HepG2 (cell line): ENCODE measurements around the gene SLC25A10. TPM values are rescaled to one million over a fixed set of nuclear protein-coding genes. Genes with fewer than 3 reads are reported as not detected.
A peak's percentile ranks its signal among the peaks of the same experiment; 100 is the strongest.

Experiments
- ATAC-seq: fragments of 200-7000 bp; cut with Tn5 transposase; 3 replicates; pipeline ENCODE4 v1.9.1; 2020; ENCODE audit warnings: mild to moderate bottlenecking, moderate library complexity
- BruUV-seq: library from RNA; stranded (reverse); fragments of 400-500 nt; replicated peaks from 2 replicates; lab custom pipeline; 2021; lab: Mats Ljungman, UMichigan
- CTCF ChIA-PET: fragments of 300-600 bp; formaldehyde crosslinking; extraction: SDS; loops from one replicate; lab custom pipeline; 2021; ENCODE audit warnings: low total read pairs, inconsistent platforms, low intra/inter-chr PET ratio; lab: Yijun Ruan, JAX
- POLR2A ChIA-PET: fragments of 350-600 bp; sonication (Branson Sonifier 250); formaldehyde crosslinking; loops from one replicate; lab custom pipeline; 2020; ENCODE audit warnings: antibody characterized with exemption, inconsistent platforms; lab: Yijun Ruan, JAX
- DNase-seq: peaks from one replicate; pipeline ENCODE4 v3.0.0-alpha.2; 2015; ENCODE audit warnings: low spot score
- FAIRE-seq: peaks from 3 replicates; lab custom pipeline; 2011; peaks lifted over from hg19 to GRCh38; lab: Jason Lieb, UNC
- H2AFZ ChIP-seq: one replicate; pipeline ENCODE4 v1.6.1; 2011; ENCODE audit warnings: low read length, inconsistent platforms
- H3K27ac ChIP-seq: fragments of 300-600 bp; 3 replicates; pipeline ENCODE4 v1.8.0; 2011; ENCODE audit warnings: mixed run types, mild to moderate bottlenecking, mixed read lengths, low read length, inconsistent platforms; ENCODE audit not compliant: insufficient read depth; ENCODE audit errors: extremely low read length
- H3K27me3 ChIP-seq, 2 experiments: fragments of 200-600 bp in 1 of 2; 2 replicates in 1 of 2; 3 replicates in 1 of 2; pipeline versions ENCODE4 v1.6.0 to v1.8.0; 2011; ENCODE audit warnings: low read length in 2 of 2, mild to moderate bottlenecking in 2 of 2, moderate library complexity in 2 of 2, inconsistent platforms in 1 of 2; ENCODE audit not compliant: insufficient read depth in 2 of 2, control insufficient read depth in 1 of 2
- H3K36me3 ChIP-seq, 2 experiments: fragments of 200-600 bp in 1 of 2; replicated peaks in 1 of 2; 2 replicates in 1 of 2; 3 replicates in 1 of 2; pipeline versions ENCODE4 v1.5.1 to v1.8.0; 2011; ENCODE audit warnings: low read length in 2 of 2, inconsistent platforms in 1 of 2; ENCODE audit not compliant: insufficient read depth in 2 of 2, control insufficient read depth in 1 of 2
- H3K4me1 ChIP-seq: 2 replicates; pipeline ENCODE4 v1.5.1; 2012; ENCODE audit warnings: low read length, inconsistent platforms; ENCODE audit not compliant: insufficient read depth
- H3K4me2 ChIP-seq: 2 replicates; pipeline ENCODE4 v1.6.0; 2011; ENCODE audit warnings: low read depth, low read length, inconsistent platforms
- H3K4me3 ChIP-seq, 3 experiments: fragments of 200-600 bp in 1 of 3; sonication (generic), shearing (Covaris generic) in 1 of 3; replicated peaks in 1 of 3; 2 replicates each; pipeline ENCODE4 v1.5.1; 2011 to 2016; ENCODE audit warnings: low read length in 3 of 3, inconsistent platforms in 2 of 3, low read depth in 2 of 3, mild to moderate bottlenecking in 2 of 3, control low read depth in 1 of 3, mixed read lengths in 1 of 3; ENCODE audit not compliant: insufficient read depth in 1 of 3
- H3K79me2 ChIP-seq: one replicate; pipeline ENCODE4 v1.6.1; 2011; ENCODE audit warnings: low read length, inconsistent platforms; ENCODE audit not compliant: insufficient read depth
- H3K9ac ChIP-seq: 2 replicates; pipeline ENCODE4 v1.6.0; 2011; ENCODE audit warnings: mild to moderate bottlenecking, low read depth, low read length, inconsistent platforms; ENCODE audit not compliant: insufficient read depth
- H3K9me3 ChIP-seq: 2 replicates; pipeline ENCODE4 v1.5.1; 2012; ENCODE audit warnings: mild to moderate bottlenecking, low read length
- H4K20me1 ChIP-seq: 2 replicates; pipeline ENCODE4 v1.6.0; 2011; ENCODE audit warnings: inconsistent platforms, mild to moderate bottlenecking, low read length, moderate library complexity; ENCODE audit not compliant: insufficient read depth
- BCL6 ChIP-seq: IDR thresholded peaks from 2 replicates; pipeline ENCODE4 v1.6.1; 2016; ENCODE audit warnings: missing genetic modification reagents, missing compliant biosample characterization
- DNMT1 ChIP-seq: sonication (generic); formaldehyde crosslinking; IDR thresholded peaks from 2 replicates; pipeline ENCODE4 v1.5.1; 2020; ENCODE audit warnings: mild to moderate bottlenecking, missing genetic modification reagents
- EEA1 ChIP-seq: sonication (generic); formaldehyde crosslinking; IDR thresholded peaks from 2 replicates; pipeline ENCODE4 v1.5.1; 2020; ENCODE audit warnings: mild to moderate bottlenecking, missing genetic modification reagents, borderline replicate concordance
- GZF1 ChIP-seq: sonication (generic); formaldehyde crosslinking; IDR thresholded peaks from 2 replicates; pipeline ENCODE4 v1.5.1; 2020; ENCODE audit warnings: mild to moderate bottlenecking, missing genetic modification reagents
- MEIS1 ChIP-seq: sonication (generic); formaldehyde crosslinking; IDR thresholded peaks from 2 replicates; pipeline ENCODE4 v1.9.0; 2021; ENCODE audit warnings: mild to moderate bottlenecking, missing genetic modification reagents, moderate library complexity, borderline replicate concordance
- NFYC ChIP-seq: IDR thresholded peaks from 2 replicates; pipeline ENCODE4 v1.6.1; 2016; ENCODE audit warnings: missing genetic modification reagents, missing compliant biosample characterization
- POGZ ChIP-seq: sonication (generic); formaldehyde crosslinking; IDR thresholded peaks from 2 replicates; pipeline ENCODE4 v1.4.0; 2020; ENCODE audit warnings: mild to moderate bottlenecking, missing genetic modification reagents
- POLR2G ChIP-seq: fragments of 200-400 bp; formaldehyde crosslinking; IDR thresholded peaks from 2 replicates; pipeline ENCODE4 v1.6.1; 2018; ENCODE audit warnings: mild to moderate bottlenecking, low read depth, low read length, moderate library complexity
- RAD51 ChIP-seq: fragments of 450-650 bp; IDR thresholded peaks from 2 replicates; pipeline ENCODE4 v1.6.1; 2016; ENCODE audit warnings: borderline replicate concordance
- SOX6 ChIP-seq, 2 experiments: fragments of 450-650 bp in 1 of 2; sonication (generic) in 1 of 2; formaldehyde crosslinking in 1 of 2; IDR thresholded peaks; 2 replicates each; pipeline versions ENCODE4 v1.4.0 to v1.6.1; 2017 to 2020; ENCODE audit warnings: antibody characterized with exemption in 1 of 2, mild to moderate bottlenecking in 1 of 2, missing genetic modification reagents in 1 of 2
- SP1 ChIP-seq, 2 experiments: fragments of 450-650 bp in 1 of 2; sonication (generic) in 1 of 2; formaldehyde crosslinking in 1 of 2; IDR thresholded peaks; 2 replicates each; pipeline versions ENCODE4 v1.4.0 to v1.6.1; 2016 to 2020; ENCODE audit warnings: missing genetic modification reagents in 1 of 2
- SP5 ChIP-seq: IDR thresholded peaks from 2 replicates; pipeline ENCODE4 v1.6.1; 2016; ENCODE audit warnings: low read depth, borderline replicate concordance
- THAP11 ChIP-seq: IDR thresholded peaks from 2 replicates; pipeline ENCODE4 v1.6.1; 2016; ENCODE audit warnings: missing biosample characterization, missing genetic modification reagents
- ZNF253 ChIP-seq: sonication (generic); formaldehyde crosslinking; IDR thresholded peaks from 2 replicates; pipeline ENCODE4 v1.8.0; 2022; ENCODE audit warnings: mild to moderate bottlenecking, missing genetic modification reagents, borderline replicate concordance
- ZNF552 ChIP-seq: sonication (generic); formaldehyde crosslinking; IDR thresholded peaks from 2 replicates; pipeline ENCODE4 v1.9.0; 2022; ENCODE audit warnings: missing genetic modification reagents, mild to moderate bottlenecking, borderline replicate concordance
- ZNF607 ChIP-seq: sonication (generic); formaldehyde crosslinking; IDR thresholded peaks from 2 replicates; pipeline ENCODE4 v1.5.1; 2020; ENCODE audit warnings: missing genetic modification reagents, mild to moderate bottlenecking, borderline replicate concordance
- WGBS: methylation state at CpG from one replicate; pipeline ENCODE4 v1.1.6; 2017; ENCODE audit warnings: low lambda C conversion rate; 5-methylcytosine and 5-hydroxymethylcytosine counted together
- in situ Hi-C: cut with HindIII; loops from 2 replicates; pipeline ENCODE4 v1.10.0; 2017; ENCODE audit warnings: low pct_unique_long_range_greater_than_20kb; ENCODE audit not compliant: extremely low pct_ligation_motif_present
- intact Hi-C: fragments of 100-400 bp; cut with micrococcal nuclease; formaldehyde crosslinking; loops from one replicate; pipeline ENCODE4 v1.10.0; 2022; ENCODE audit not compliant: unreplicated experiment
- polyA plus RNA-seq, 8 experiments: library from polyadenylated mRNA; depleted of rRNA in 3 of 8; stranded (reverse) in 7 of 8; unstranded in 1 of 8; fragments of >200 nt; fragmentation: Illumina TruSeq in 4 of 8; extraction: Trizol in 4 of 8; gene quantifications; 2 replicates each; pipeline versions ENCODE4 v1.2.1 to v1.2.3, GENCODE V29; 2011 to 2016; ENCODE audit warnings: low read depth in 4 of 8, missing spikeins in 1 of 8, mixed read lengths in 1 of 8; ENCODE audit not compliant: insufficient read depth in 1 of 8
- total RNA-seq, 5 experiments: library from RNA; depleted of rRNA; stranded (reverse); fragments of >200 nt; fragmentation: Illumina TruSeq; extraction: Trizol; gene quantifications; 2 replicates each; pipeline ENCODE4 v1.2.3, GENCODE V29; 2016; ENCODE audit warnings: low read depth in 1 of 5
- TF ChIP-seq, protein P1 (sequence below): sonication (generic); formaldehyde crosslinking; IDR thresholded peaks from 2 replicates; pipeline ENCODE4 v1.4.0; 2020; ENCODE audit warnings: missing genetic modification reagents
- TF ChIP-seq, protein P2 (sequence below): IDR thresholded peaks from 2 replicates; pipeline ENCODE4 v1.6.1; 2016

Gene SLC25A10
- total and polyA plus RNA-seq, 2 of the 13 experiments (the other 11 are each of a cell fraction or from before 2014, with no cell fraction given) = 46.5 to 140 TPM

DNA sequence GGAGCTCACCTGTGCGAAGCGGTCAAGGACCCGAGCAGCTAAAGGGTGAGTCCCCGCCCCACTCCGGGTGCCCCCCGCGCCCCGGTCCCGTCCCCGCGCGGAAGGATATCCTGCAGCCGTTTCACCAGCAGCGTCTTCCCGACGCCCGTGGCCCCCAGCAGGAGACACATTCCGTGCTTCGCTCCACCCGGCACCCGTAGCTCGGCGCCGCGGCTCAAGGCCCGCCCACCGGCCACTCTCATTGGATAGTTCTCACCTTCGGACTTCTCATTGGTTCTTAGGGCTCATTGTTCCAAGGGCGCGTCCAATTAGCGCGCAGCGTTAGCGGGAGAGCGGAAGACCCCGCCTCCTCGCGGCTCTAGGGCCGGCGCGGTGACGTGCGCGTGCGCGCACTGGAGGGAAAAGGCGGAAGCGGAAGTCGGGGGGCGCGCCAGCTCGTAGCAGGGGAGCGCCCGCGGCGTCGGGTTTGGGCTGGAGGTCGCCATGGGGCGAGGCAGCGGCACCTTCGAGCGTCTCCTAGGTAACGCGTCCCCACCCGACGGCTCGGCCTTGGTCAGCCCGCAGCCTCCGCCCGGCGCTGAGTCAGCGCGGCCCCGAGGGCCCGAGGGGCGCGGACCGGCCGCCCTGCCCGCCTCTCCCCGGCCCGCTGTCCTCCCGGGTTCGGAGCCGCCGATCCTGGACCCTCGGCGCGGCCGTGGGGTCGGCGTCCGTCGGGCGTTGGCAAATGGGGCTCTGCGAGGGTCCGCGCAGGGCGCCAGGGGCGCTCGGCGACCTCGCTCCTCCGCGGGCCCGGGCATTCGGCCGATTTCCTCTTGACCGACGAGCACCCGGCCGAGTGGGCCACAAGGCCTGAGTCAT, 28.3 kb upstream of the SLC25A10 start, which contains the start of the genes ARL16 and HGS:
TSS of gene ARL16 (minus strand) at position 214 of the 858 bp plus-strand sequence. CDS start at position 170, 44 bp downstream.
TSS of gene HGS (plus strand) at position 428 of the 858 bp plus-strand sequence. CDS start at position 484, 56 bp downstream.
- Histone ChIP-seq H3K9me3 (no peaks in the 10 kb centered on the region), H3K36me3 (peaks cover 27 to 36% of the 10 kb centered on the region in 2 experiments; a peak in 4 of 5 replicates), H3K27me3 (no peaks in the 10 kb centered on the region; a peak in 1 of 5 replicates), H4K20me1 (no peaks in the 10 kb centered on the region), H3K4me3 (peak within 1 kb of the TSS; percentile 94 to 99 (median 97)), H3K79me2 (peaks cover 35% of the 10 kb centered on the region), H3K27ac (peak within 1 kb of the TSS; percentile 68), H3K4me2 (peak within 1 kb of the TSS; percentile 94), H2AFZ (no peak within 1 kb of the TSS), H3K4me1 (peaks cover 43% of the 10 kb centered on the region), H3K9ac (peak within 1 kb of the TSS; percentile 94)
- ChIA-PET POLR2A (interaction anchor here (0.5 to 4.5 kb wide), 26 partner anchors 9 to 1887 kb away, joined by 3 to 124 read pairs (median 4); partner anchors contain the start of genes CBX8, CCDC137, FAAP100 and MCRIP1), CTCF (no interaction called here)
- peak; percentile 98 for FAIRE-seq
- intact Hi-C loops (no loop called here), in situ Hi-C loops (no loop called here)
- ATAC-seq = peak; percentile 92
- DNase-seq = peak; percentile 99
- 0% methylated on average over 33 of the region's 112 CpGs for WGBS
- BruUV-seq = no TSS peak
- TF ChIP-seq BCL6 (peak; percentile 52), MEIS1 (peak; percentile 47; the same call in 1 of the 2 replicates), ZNF552 (CRISPR knock-in tag) (peak; percentile 70; the same call in 1 of the 2 replicates), NFYC (CRISPR knock-in tag) (peak; percentile 100), POGZ (CRISPR knock-in tag) (peak; percentile 71), GZF1 (CRISPR knock-in tag) (0 out of 2 replicates have a peak, but pooled peaks have one; percentile 14), ZNF607 (peak; percentile 70), POLR2G (peak; percentile 80), ZNF253 (no peak), DNMT1 (CRISPR knock-in tag) (peak; percentile 74), SP5 (CRISPR knock-in tag) (peak; percentile 17; the same call in 1 of the 2 replicates), RAD51 (no peak), EEA1 (peak; percentile 81; the same call in 1 of the 2 replicates), THAP11 (CRISPR knock-in tag) (peak; percentile 95), SP1 (IDR thresholded peaks at IDR 0.05) (0 out of 2 replicates have a peak, but pooled peaks have one; percentile 38), SP1 (CRISPR knock-in tag; IDR thresholded peaks at IDR 0.05) (peak; percentile 85), SOX6 (IDR thresholded peaks at IDR 0.05) (no peak), SOX6 (CRISPR knock-in tag; IDR thresholded peaks at IDR 0.05) (peak; percentile 84)
- TF ChIP-seq, protein P1, sequence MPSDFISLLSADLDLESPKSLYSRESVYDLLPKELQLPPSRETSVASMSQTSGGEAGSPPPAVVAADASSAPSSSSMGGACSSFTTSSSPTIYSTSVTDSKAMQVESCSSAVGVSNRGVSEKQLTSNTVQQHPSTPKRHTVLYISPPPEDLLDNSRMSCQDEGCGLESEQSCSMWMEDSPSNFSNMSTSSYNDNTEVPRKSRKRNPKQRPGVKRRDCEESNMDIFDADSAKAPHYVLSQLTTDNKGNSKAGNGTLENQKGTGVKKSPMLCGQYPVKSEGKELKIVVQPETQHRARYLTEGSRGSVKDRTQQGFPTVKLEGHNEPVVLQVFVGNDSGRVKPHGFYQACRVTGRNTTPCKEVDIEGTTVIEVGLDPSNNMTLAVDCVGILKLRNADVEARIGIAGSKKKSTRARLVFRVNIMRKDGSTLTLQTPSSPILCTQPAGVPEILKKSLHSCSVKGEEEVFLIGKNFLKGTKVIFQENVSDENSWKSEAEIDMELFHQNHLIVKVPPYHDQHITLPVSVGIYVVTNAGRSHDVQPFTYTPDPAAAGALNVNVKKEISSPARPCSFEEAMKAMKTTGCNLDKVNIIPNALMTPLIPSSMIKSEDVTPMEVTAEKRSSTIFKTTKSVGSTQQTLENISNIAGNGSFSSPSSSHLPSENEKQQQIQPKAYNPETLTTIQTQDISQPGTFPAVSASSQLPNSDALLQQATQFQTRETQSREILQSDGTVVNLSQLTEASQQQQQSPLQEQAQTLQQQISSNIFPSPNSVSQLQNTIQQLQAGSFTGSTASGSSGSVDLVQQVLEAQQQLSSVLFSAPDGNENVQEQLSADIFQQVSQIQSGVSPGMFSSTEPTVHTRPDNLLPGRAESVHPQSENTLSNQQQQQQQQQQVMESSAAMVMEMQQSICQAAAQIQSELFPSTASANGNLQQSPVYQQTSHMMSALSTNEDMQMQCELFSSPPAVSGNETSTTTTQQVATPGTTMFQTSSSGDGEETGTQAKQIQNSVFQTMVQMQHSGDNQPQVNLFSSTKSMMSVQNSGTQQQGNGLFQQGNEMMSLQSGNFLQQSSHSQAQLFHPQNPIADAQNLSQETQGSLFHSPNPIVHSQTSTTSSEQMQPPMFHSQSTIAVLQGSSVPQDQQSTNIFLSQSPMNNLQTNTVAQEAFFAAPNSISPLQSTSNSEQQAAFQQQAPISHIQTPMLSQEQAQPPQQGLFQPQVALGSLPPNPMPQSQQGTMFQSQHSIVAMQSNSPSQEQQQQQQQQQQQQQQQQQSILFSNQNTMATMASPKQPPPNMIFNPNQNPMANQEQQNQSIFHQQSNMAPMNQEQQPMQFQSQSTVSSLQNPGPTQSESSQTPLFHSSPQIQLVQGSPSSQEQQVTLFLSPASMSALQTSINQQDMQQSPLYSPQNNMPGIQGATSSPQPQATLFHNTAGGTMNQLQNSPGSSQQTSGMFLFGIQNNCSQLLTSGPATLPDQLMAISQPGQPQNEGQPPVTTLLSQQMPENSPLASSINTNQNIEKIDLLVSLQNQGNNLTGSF (CRISPR knock-in tag) = peak; percentile 85
- TF ChIP-seq, protein P2, sequence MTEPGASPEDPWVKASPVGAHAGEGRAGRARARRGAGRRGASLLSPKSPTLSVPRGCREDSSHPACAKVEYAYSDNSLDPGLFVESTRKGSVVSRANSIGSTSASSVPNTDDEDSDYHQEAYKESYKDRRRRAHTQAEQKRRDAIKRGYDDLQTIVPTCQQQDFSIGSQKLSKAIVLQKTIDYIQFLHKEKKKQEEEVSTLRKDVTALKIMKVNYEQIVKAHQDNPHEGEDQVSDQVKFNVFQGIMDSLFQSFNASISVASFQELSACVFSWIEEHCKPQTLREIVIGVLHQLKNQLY (CRISPR knock-in tag) = peak; percentile 36; the same call in 1 of the 2 replicates
